ENCODE measurements around the gene CSAD.
A peak's percentile ranks its signal among the peaks of the same experiment; 100 is the strongest.

CSAD gene

GRCh38 chr12:53180220-53180930, at the start of gene CSAD, which contains the start of gene ZNF740:
Gene CSAD, minus strand, starts transcription at chr12:53180925. Its CDS starts 7,455 bp downstream, at chr12:53173470.
Gene ZNF740, plus strand, starts transcription at chr12:53180722. Its CDS starts 1,262 bp downstream, at chr12:53181984.
- no peaks in the 10 kb centered on the region for H3K27me3 ChIP-seq (ENCODE audit: insufficient read depth, low read length)
- no peaks in the 10 kb centered on the region for H3K9me3 ChIP-seq (ENCODE audit: low read length)

GRCh38 chr12:53230108-53230845, 49.6 kb upstream of the CSAD start:
- Histone ChIP-seq H3K36me3 (ENCODE audit: insufficient read depth, low read length) (no peaks in the 10 kb centered on the region), H3K27me3 (ENCODE audit: insufficient read depth, low read length) (peaks cover 64% of the 10 kb centered on the region), H2AFZ (ENCODE audit: low read depth, low read length) (no peak overlapping the region), H3K4me3 (ENCODE audit: low read length) (no peak overlapping the region), H3K4me1 (ENCODE audit: insufficient read depth, low read length) (peaks cover 26% of the 10 kb centered on the region), H3K9me3 (ENCODE audit: low read length) (no peaks in the 10 kb centered on the region)

More at GRCh38 chr12:53180220-53180930, at the start of gene CSAD, which contains the start of gene ZNF740:
- Histone ChIP-seq H2AFZ (ENCODE audit: low read depth, low read length) (peak within 1 kb of the TSS; percentile 40), H3K36me3 (ENCODE audit: insufficient read depth, low read length) (peaks cover 33% of the 10 kb centered on the region), H3K4me1 (ENCODE audit: insufficient read depth, low read length) (peaks cover 26% of the 10 kb centered on the region), H3K4me3 (ENCODE audit: low read length) (peak within 1 kb of the TSS; percentile 89)

- H3K4me3 ChIP-seq (ENCODE audit: low read length), result no peak overlapping the region
- H2AFZ ChIP-seq (ENCODE audit: low read depth, low read length), result no peak overlapping the region
- no peaks in the 10 kb centered on the region for H3K9me3 ChIP-seq (ENCODE audit: low read length)
- peaks cover 67% of the 10 kb centered on the region for H3K27me3 ChIP-seq (ENCODE audit: insufficient read depth, low read length)
- H3K36me3 ChIP-seq (ENCODE audit: insufficient read depth, low read length), result no peaks in the 10 kb centered on the region
- H3K4me1 ChIP-seq (ENCODE audit: insufficient read depth, low read length), result peaks cover 31% of the 10 kb centered on the region
Observed at GRCh38 chr12:53229454-53229853, 48.7 kb upstream of the CSAD start.

GRCh38 chr12:53227836-53228235, 47.1 kb upstream of the CSAD start:
- Histone ChIP-seq H3K27me3 (ENCODE audit: insufficient read depth, low read length) (peaks cover 65% of the 10 kb centered on the region), H2AFZ (ENCODE audit: low read depth, low read length) (no peak overlapping the region), H3K4me1 (ENCODE audit: insufficient read depth, low read length) (peaks cover 31% of the 10 kb centered on the region), H3K4me3 (ENCODE audit: low read length) (no peak overlapping the region), H3K36me3 (ENCODE audit: insufficient read depth, low read length) (no peaks in the 10 kb centered on the region), H3K9me3 (ENCODE audit: low read length) (no peaks in the 10 kb centered on the region)

GRCh38 chr12:53227341-53227740, 46.6 kb upstream of the CSAD start:
- no peaks in the 10 kb centered on the region for H3K9me3 ChIP-seq (ENCODE audit: low read length)
- H2AFZ ChIP-seq (ENCODE audit: low read depth, low read length), result no peak overlapping the region
- H3K27me3 ChIP-seq (ENCODE audit: insufficient read depth, low read length), result peaks cover 60% of the 10 kb centered on the region
- H3K4me3 ChIP-seq (ENCODE audit: low read length), result no peak overlapping the region
- H3K36me3 ChIP-seq (ENCODE audit: insufficient read depth, low read length), result no peaks in the 10 kb centered on the region
- H3K4me1 ChIP-seq (ENCODE audit: insufficient read depth, low read length), result peaks cover 31% of the 10 kb centered on the region

- Histone ChIP-seq H3K4me1 (ENCODE audit: insufficient read depth, low read length) (peaks cover 34% of the 10 kb centered on the region), H3K27me3 (ENCODE audit: insufficient read depth, low read length) (peaks cover 59% of the 10 kb centered on the region), H3K36me3 (ENCODE audit: insufficient read depth, low read length) (no peaks in the 10 kb centered on the region)
Observed at GRCh38 chr12:53226815-53227214, 46.1 kb upstream of the CSAD start.

GRCh38 chr12:53225635-53226424, 45.1 kb upstream of the CSAD start:
- peaks cover 36% of the 10 kb centered on the region for H3K4me1 ChIP-seq (ENCODE audit: insufficient read depth, low read length)

More at GRCh38 chr12:53226815-53227214, 46.1 kb upstream of the CSAD start:
- Histone ChIP-seq H2AFZ (ENCODE audit: low read depth, low read length) (no peak overlapping the region), H3K9me3 (ENCODE audit: low read length) (no peaks in the 10 kb centered on the region), H3K4me3 (ENCODE audit: low read length) (no peak overlapping the region)

GRCh38 chr12:53224897-53225634, 44.3 kb upstream of the CSAD start:
- Histone ChIP-seq H3K4me3 (ENCODE audit: low read length) (no peak overlapping the region), H3K36me3 (ENCODE audit: insufficient read depth, low read length) (no peaks in the 10 kb centered on the region), H3K9me3 (ENCODE audit: low read length) (no peaks in the 10 kb centered on the region), H3K27me3 (ENCODE audit: insufficient read depth, low read length) (peaks cover 43% of the 10 kb centered on the region), H2AFZ (ENCODE audit: low read depth, low read length) (no peak overlapping the region), H3K4me1 (ENCODE audit: insufficient read depth, low read length) (peaks cover 36% of the 10 kb centered on the region)

More at GRCh38 chr12:53225635-53226424, 45.1 kb upstream of the CSAD start:
- Histone ChIP-seq H3K9me3 (ENCODE audit: low read length) (no peaks in the 10 kb centered on the region), H3K27me3 (ENCODE audit: insufficient read depth, low read length) (peaks cover 49% of the 10 kb centered on the region), H3K36me3 (ENCODE audit: insufficient read depth, low read length) (no peaks in the 10 kb centered on the region), H3K4me3 (ENCODE audit: low read length) (no peak overlapping the region), H2AFZ (ENCODE audit: low read depth, low read length) (no peak overlapping the region)

- peaks cover 41% of the 10 kb centered on the region for H3K27me3 ChIP-seq (ENCODE audit: insufficient read depth, low read length)
- no peak overlapping the region for H2AFZ ChIP-seq (ENCODE audit: low read depth, low read length)
- no peaks in the 10 kb centered on the region for H3K36me3 ChIP-seq (ENCODE audit: insufficient read depth, low read length)
- no peak overlapping the region for H3K4me3 ChIP-seq (ENCODE audit: low read length)
- peaks cover 43% of the 10 kb centered on the region for H3K4me1 ChIP-seq (ENCODE audit: insufficient read depth, low read length)
- no peaks in the 10 kb centered on the region for H3K9me3 ChIP-seq (ENCODE audit: low read length)
Observed at GRCh38 chr12:53224061-53224896, 43.6 kb upstream of the CSAD start.

GRCh38 chr12:53223389-53224060, 42.8 kb upstream of the CSAD start:
- H3K9me3 ChIP-seq (ENCODE audit: low read length), result no peaks in the 10 kb centered on the region
- H3K4me3 ChIP-seq (ENCODE audit: low read length), result no peak overlapping the region
- no peaks in the 10 kb centered on the region for H3K36me3 ChIP-seq (ENCODE audit: insufficient read depth, low read length)
- peaks cover 48% of the 10 kb centered on the region for H3K4me1 ChIP-seq (ENCODE audit: insufficient read depth, low read length)
- H2AFZ ChIP-seq (ENCODE audit: low read depth, low read length), result no peak overlapping the region
- peaks cover 39% of the 10 kb centered on the region for H3K27me3 ChIP-seq (ENCODE audit: insufficient read depth, low read length)

GRCh38 chr12:53222806-53223261, 42.1 kb upstream of the CSAD start:
- Histone ChIP-seq H3K4me3 (ENCODE audit: low read length) (no peak overlapping the region), H3K9me3 (ENCODE audit: low read length) (no peaks in the 10 kb centered on the region), H2AFZ (ENCODE audit: low read depth, low read length) (no peak overlapping the region), H3K4me1 (ENCODE audit: insufficient read depth, low read length) (peaks cover 48% of the 10 kb centered on the region), H3K27me3 (ENCODE audit: insufficient read depth, low read length) (peaks cover 40% of the 10 kb centered on the region), H3K36me3 (ENCODE audit: insufficient read depth, low read length) (no peaks in the 10 kb centered on the region)
